ENCODE data around the gene OR1I1.
A peak's percentile ranks its signal among the peaks of the same experiment; 100 is the strongest.
"Not testable (repeated sequence)": the region's sequence is repeated elsewhere in the genome, so short reads cannot be mapped to it uniquely, and the experiment has no call there.

Gene OR1I1

GRCh38 chr19:15081911-15082310 is at the start of gene OR1I1:
TSS of gene OR1I1 (plus strand) at chr19:15082211. CDS start at chr19:15087066, 4,855 bp downstream.
- DNase-seq, result no peak

GRCh38 chr19:15035795-15036311 is 46.2 kb upstream of the OR1I1 start:
- no peak for DNase-seq

- no peak for DNase-seq
Observed at GRCh38 chr19:15037586-15037985, 44.4 kb upstream of the OR1I1 start.

- no peak for DNase-seq
Observed at GRCh38 chr19:15038294-15038693, 43.7 kb upstream of the OR1I1 start.

GRCh38 chr19:15042003-15042402 is 40.0 kb upstream of the OR1I1 start:
- no peak for DNase-seq

- DNase-seq, result no peak
Observed at GRCh38 chr19:15042826-15043225, 39.2 kb upstream of the OR1I1 start.

- DNase-seq, result no peak
Observed at GRCh38 chr19:15045506-15045905, 36.5 kb upstream of the OR1I1 start.

- no peak for DNase-seq
Observed at GRCh38 chr19:15047680-15048079, 34.3 kb upstream of the OR1I1 start.

GRCh38 chr19:15048128-15048527 is 33.9 kb upstream of the OR1I1 start:
- no peak for DNase-seq

- DNase-seq, result no peak
Observed at GRCh38 chr19:15048885-15049541, 33.0 kb upstream of the OR1I1 start, which contains the start of gene CASP14. TSS of gene CASP14 (plus strand) at chr19:15049480. CDS start at chr19:15052252, 2,772 bp downstream.

GRCh38 chr19:15050639-15051038 is 31.4 kb upstream of the OR1I1 start:
- no peak for DNase-seq

- no peak for DNase-seq
Observed at GRCh38 chr19:15062036-15062435, 20.0 kb upstream of the OR1I1 start.

GRCh38 chr19:15070386-15070785 is 11.6 kb upstream of the OR1I1 start:
- DNase-seq, result not testable (repeated sequence)

GRCh38 chr19:15072930-15073647 is 8.9 kb upstream of the OR1I1 start:
- no peak for DNase-seq

- no peak for DNase-seq
Observed at GRCh38 chr19:15074371-15074770, 7.6 kb upstream of the OR1I1 start.

GRCh38 chr19:15075806-15076205 is 6.2 kb upstream of the OR1I1 start:
- no peak for DNase-seq

GRCh38 chr19:15080002-15080401 is 2.0 kb upstream of the OR1I1 start:
- not testable (repeated sequence) for DNase-seq

- no peak for DNase-seq
Observed at GRCh38 chr19:15087182-15087581, 5.2 kb downstream of the OR1I1 start.

GRCh38 chr19:15091918-15092753 is 10.1 kb downstream of the OR1I1 start:
- peak; percentile 52 for DNase-seq

- no peak for DNase-seq
Observed at GRCh38 chr19:15093001-15093400, 11.0 kb downstream of the OR1I1 start.

- no peak for DNase-seq
Observed at GRCh38 chr19:15096223-15096622, 14.2 kb downstream of the OR1I1 start.

GRCh38 chr19:15097980-15098379 is 16.0 kb downstream of the OR1I1 start:
- DNase-seq, result not testable (repeated sequence)

GRCh38 chr19:15098460-15098859 is 16.4 kb downstream of the OR1I1 start:
- no peak for DNase-seq
